ENCODE results near the gene DSCAM.

GRCh38 chr21:40699366-40699765, 147.6 kb downstream of the DSCAM start:
- no peak for TF ChIP-seq EP300 (IDR thresholded peaks at IDR 0.05)
- no peak for TF ChIP-seq CTCF (IDR thresholded peaks at IDR 0.05)
